Measurements from ENCODE around the gene CBX8. TPM values are rescaled to one million over a fixed set of nuclear protein-coding genes. Genes with fewer than 3 reads are reported as not detected.

Gene CBX8
- total and polyA plus RNA-seq, 2 of the 13 experiments (the other 11 are each of a cell fraction or from before 2014, with no cell fraction given), result 0.34 to 12.6 TPM

- TF ChIP-seq AHDC1 (CRISPR knock-in tag; IDR thresholded peaks at IDR 0.05; ENCODE audit: borderline replicate concordance) (no peak), POLR2AphosphoS5 (IDR thresholded peaks at IDR 0.05; ENCODE audit: low read depth, low read length) (peak; percentile 75), ONECUT2 (CRISPR knock-in tag; IDR thresholded peaks at IDR 0.05) (no peak; the same call in 1 of the 2 replicates), NR0B2 (CRISPR knock-in tag; IDR thresholded peaks at IDR 0.05) (no peak), ZNF275 (CRISPR knock-in tag; IDR thresholded peaks at IDR 0.05; ENCODE audit: borderline replicate concordance) (no peak; the same call in 1 of the 2 replicates), HNF1A (IDR thresholded peaks at IDR 0.05; ENCODE audit: low read depth) (no peak), HNF1A (CRISPR knock-in tag; IDR thresholded peaks at IDR 0.05; ENCODE audit: borderline replicate concordance) (no peak), RFXANK (CRISPR knock-in tag; IDR thresholded peaks at IDR 0.05) (no peak), ZNF430 (CRISPR knock-in tag; IDR thresholded peaks at IDR 0.05) (no peak; the same call in 1 of the 2 replicates), ZNF691 (CRISPR knock-in tag; IDR thresholded peaks at IDR 0.05; ENCODE audit: borderline replicate concordance, low read depth) (peak; percentile 85; the same call in 1 of the 2 replicates), ETV6 (CRISPR knock-in tag; conservative IDR thresholded peaks at IDR 0.05) (no peak), ZZZ3 (CRISPR knock-in tag; IDR thresholded peaks at IDR 0.05; ENCODE audit: borderline replicate concordance) (0 out of 2 replicates have a peak, but pooled peaks have one; percentile 40), HOXA3 (CRISPR knock-in tag; IDR thresholded peaks at IDR 0.05) (peak; percentile 51; the same call in 1 of the 2 replicates), MXI1 (IDR thresholded peaks at IDR 0.05; ENCODE audit: borderline replicate concordance, low read depth, low read length) (no peak), ZBTB20 (CRISPR knock-in tag; IDR thresholded peaks at IDR 0.05; ENCODE audit: borderline replicate concordance, low read depth) (peak; percentile 72; the same call in 1 of the 2 replicates)
Observed at GRCh38 chr17:79831265-79832217, 34.7 kb upstream of the CBX8 start (continued).

Measured in HepG2 (cell line).